H1 (cell line): ENCODE measurements around the gene ZNF488. TPM values are rescaled to one million over a fixed set of nuclear protein-coding genes. Genes with fewer than 3 reads are reported as not detected.

Source experiments
- CTCF ChIA-PET: fragments of 300-600 bp; sonication (Branson Sonifier 250); formaldehyde crosslinking; loops from one replicate; lab custom pipeline; 2021; ENCODE audit not compliant: partially characterized antibody; lab: Charles Lee
- POLR2A ChIA-PET: fragments of 300-600 bp; sonication (Branson Sonifier 250); formaldehyde crosslinking; loops from one replicate; lab custom pipeline; 2021; ENCODE audit warnings: inconsistent platforms; ENCODE audit not compliant: partially characterized antibody; lab: Charles Lee
- DNase-seq, 2 experiments: peaks; one replicate each; pipeline versions ENCODE4 v3.0.0 to v3.0.0-alpha.2; 2010 to 2022; ENCODE audit warnings: low spot score in 2 of 2, low read depth in 1 of 2, mixed read lengths in 1 of 2
- FAIRE-seq: peaks from 2 replicates; lab custom pipeline; 2011; peaks lifted over from hg19 to GRCh38; lab: Jason Lieb, UNC
- H2AFZ ChIP-seq: 2 replicates; pipeline ENCODE4 v1.8.1; 2012; ENCODE audit warnings: low read length, inconsistent platforms
- H2AK5ac ChIP-seq: 2 replicates; pipeline ENCODE4 v1.6.1; 2013; ENCODE audit warnings: low read depth, low read length
- H2BK120ac ChIP-seq: replicated peaks from 2 replicates; pipeline ENCODE3; 2013; ENCODE audit warnings: low read depth, low read length, inconsistent platforms
- H2BK12ac ChIP-seq: 2 replicates; pipeline ENCODE4 v1.6.1; 2013; ENCODE audit warnings: low read depth, low read length
- H2BK15ac ChIP-seq: 2 replicates; pipeline ENCODE4 v1.6.1; 2013; ENCODE audit warnings: low read length
- H2BK20ac ChIP-seq: 2 replicates; pipeline ENCODE4 v1.6.1; 2013; ENCODE audit warnings: low read length
- H2BK5ac ChIP-seq: 2 replicates; pipeline ENCODE4 v1.6.1; 2013; ENCODE audit warnings: low read depth, low read length
- H3K14ac ChIP-seq: 2 replicates; pipeline ENCODE4 v1.6.1; 2013; ENCODE audit warnings: inconsistent platforms; ENCODE audit not compliant: insufficient read length
- H3K18ac ChIP-seq: 2 replicates; pipeline ENCODE4 v1.6.1; 2013; ENCODE audit warnings: low read length; ENCODE audit errors: extremely low read depth
- H3K23ac ChIP-seq: 2 replicates; pipeline ENCODE4 v1.6.1; 2013; ENCODE audit warnings: inconsistent platforms; ENCODE audit not compliant: insufficient read length
- H3K23me2 ChIP-seq: 2 replicates; pipeline ENCODE4 v1.6.1; 2013; ENCODE audit warnings: low read depth, low read length
- H3K27ac ChIP-seq: 2 replicates; pipeline ENCODE4 v1.6.1; 2011; ENCODE audit warnings: low read depth, low read length, inconsistent platforms
- H3K27me3 ChIP-seq, 4 experiments: replicated peaks in 1 of 4; 1 replicate in 1 of 4; 2 replicates in 3 of 4; pipeline versions ENCODE4 v1.6.1 to v1.8.1; 2011 to 2013; ENCODE audit warnings: low read length in 3 of 4, mild to moderate bottlenecking in 3 of 4, inconsistent platforms in 2 of 4, mixed read lengths in 2 of 4, moderate library complexity in 1 of 4; ENCODE audit not compliant: control insufficient read depth in 3 of 4, insufficient read depth in 3 of 4; ENCODE audit errors: extremely low read depth in 1 of 4
- H3K36me3 ChIP-seq, 4 experiments: 2 replicates each; pipeline versions ENCODE4 v1.6.1 to v1.8.1; 2011 to 2013; ENCODE audit warnings: mild to moderate bottlenecking in 4 of 4, low read length in 3 of 4, moderate library complexity in 2 of 4, control low read depth in 1 of 4, inconsistent platforms in 1 of 4; ENCODE audit not compliant: insufficient read depth in 4 of 4, control insufficient read depth in 2 of 4
- H3K4ac ChIP-seq: replicated peaks from 2 replicates; pipeline ENCODE3; 2013; ENCODE audit warnings: low read length, low read depth, mixed read lengths, inconsistent platforms; ENCODE audit not compliant: insufficient read length
- H3K4me1 ChIP-seq, 4 experiments: replicated peaks in 1 of 4; 1 replicate in 1 of 4; 2 replicates in 3 of 4; pipeline versions ENCODE4 v1.6.1 to v1.8.1; 2011 to 2013; ENCODE audit warnings: low read length in 3 of 4, inconsistent platforms in 2 of 4, mixed read lengths in 1 of 4; ENCODE audit not compliant: insufficient read depth in 4 of 4, control insufficient read depth in 3 of 4
- H3K4me2 ChIP-seq, 2 experiments: 2 replicates each; pipeline versions ENCODE4 v1.6.1 to v1.8.1; 2011 to 2013; ENCODE audit warnings: low read depth in 2 of 2, low read length in 2 of 2, control low read depth in 1 of 2, inconsistent platforms in 1 of 2, mild to moderate bottlenecking in 1 of 2; ENCODE audit not compliant: insufficient read depth in 1 of 2
- H3K4me3 ChIP-seq, 4 experiments: fragments of 200-600, 300-600 bp in 1 of 4; sonication (generic), shearing (Covaris generic), sonication (Bioruptor Twin) in 1 of 4; 2 replicates each; pipeline versions ENCODE4 v1.5.1 to v1.8.1; 2011 to 2016; ENCODE audit warnings: low read length in 4 of 4, low read depth in 3 of 4, control low read depth in 2 of 4, inconsistent platforms in 2 of 4, mild to moderate bottlenecking in 2 of 4, mixed read lengths in 1 of 4, moderate library complexity in 1 of 4; ENCODE audit not compliant: insufficient read depth in 2 of 4; ENCODE audit errors: extremely low read depth in 1 of 4
- H3K56ac ChIP-seq: replicated peaks from 2 replicates; pipeline ENCODE3; 2013; ENCODE audit warnings: low read depth, mild to moderate bottlenecking, mixed read lengths, low read length, inconsistent platforms; ENCODE audit not compliant: insufficient read length
- H3K79me1 ChIP-seq: 2 replicates; pipeline ENCODE4 v1.6.1; 2013; ENCODE audit warnings: low read depth, low read length, control low read depth
- H3K79me2 ChIP-seq, 2 experiments: 2 replicates each; pipeline versions ENCODE4 v1.6.1 to v1.8.1; 2012 to 2013; ENCODE audit warnings: low read length in 2 of 2, mild to moderate bottlenecking in 2 of 2, inconsistent platforms in 1 of 2; ENCODE audit not compliant: insufficient read depth in 2 of 2, control insufficient read depth in 1 of 2
- H3K9ac ChIP-seq, 4 experiments: replicated peaks in 1 of 4; 1 replicate in 1 of 4; 2 replicates in 3 of 4; pipeline versions ENCODE4 v1.6.1 to v1.8.1; 2011 to 2013; ENCODE audit warnings: low read depth in 3 of 4, low read length in 3 of 4, control low read depth in 2 of 4, mild to moderate bottlenecking in 2 of 4, moderate library complexity in 2 of 4, inconsistent platforms in 1 of 4; ENCODE audit errors: extremely low read depth in 1 of 4
- H3K9me3 ChIP-seq, 2 experiments: 2 replicates each; pipeline versions ENCODE4 v1.6.1 to v1.8.1; 2012 to 2013; ENCODE audit warnings: mild to moderate bottlenecking in 2 of 2, moderate library complexity in 2 of 2, control low read depth in 1 of 2, inconsistent platforms in 1 of 2, low read depth in 1 of 2, low read length in 1 of 2, mixed read lengths in 1 of 2; ENCODE audit not compliant: insufficient read depth in 2 of 2
- H4K20me1 ChIP-seq, 2 experiments: replicated peaks in 1 of 2; 2 replicates each; pipeline versions ENCODE3 to v1.8.1; 2011 to 2013; ENCODE audit warnings: inconsistent platforms in 2 of 2, low read length in 2 of 2, mild to moderate bottlenecking in 1 of 2; ENCODE audit not compliant: insufficient read depth in 2 of 2, control insufficient read depth in 1 of 2
- H4K5ac ChIP-seq: 2 replicates; pipeline ENCODE4 v1.6.1; 2013; ENCODE audit warnings: low read length, low read depth, mixed read lengths, inconsistent platforms; ENCODE audit not compliant: insufficient read length
- H4K8ac ChIP-seq: 2 replicates; pipeline ENCODE4 v1.8.0; 2013; ENCODE audit warnings: mild to moderate bottlenecking, moderate library complexity, low read length, inconsistent platforms; ENCODE audit not compliant: insufficient read depth; ENCODE audit errors: extremely low read depth
- H4K91ac ChIP-seq: replicated peaks from 2 replicates; pipeline ENCODE3; 2013; ENCODE audit warnings: low read length, mixed read lengths, inconsistent platforms; ENCODE audit not compliant: insufficient read length
- ASH2L ChIP-seq: fragments of 200-600, 300-600 bp; sonication (generic); IDR thresholded peaks from one replicate; pipeline ENCODE4 v1.7.1; 2017; ENCODE audit warnings: low read length
- CHD1 ChIP-seq: IDR thresholded peaks from 2 replicates; pipeline ENCODE4 v1.6.1; 2012; ENCODE audit warnings: low read depth, low read length, improper control_type of control experiment
- HDAC6 ChIP-seq: IDR thresholded peaks from one replicate; pipeline ENCODE4 v1.7.1; 2012; ENCODE audit warnings: low read depth, mild to moderate bottlenecking, inconsistent platforms, low read length, moderate library complexity
- MAX ChIP-seq: IDR thresholded peaks from 2 replicates; pipeline ENCODE4 v1.6.1; 2012; ENCODE audit warnings: inconsistent platforms
- NRF1 ChIP-seq: IDR thresholded peaks from 2 replicates; pipeline ENCODE4 v1.6.1; 2011; ENCODE audit warnings: mild to moderate bottlenecking, low read depth, low read length, improper control_type of control experiment
- POLR2AphosphoS5 ChIP-seq: IDR thresholded peaks from 2 replicates; pipeline ENCODE4 v1.6.1; 2011; ENCODE audit warnings: low read depth, low read length
- POU5F1 ChIP-seq: IDR thresholded peaks from 2 replicates; pipeline ENCODE4 v1.6.1; 2011; ENCODE audit warnings: low read depth, mild to moderate bottlenecking, low read length, moderate library complexity
- RAD21 ChIP-seq, 2 experiments: IDR thresholded peaks in 1 of 2; conservative IDR thresholded peaks in 1 of 2; 2 replicates each; pipeline ENCODE4 v1.6.1; 2011; ENCODE audit warnings: low read depth in 2 of 2, low read length in 2 of 2, improper control_type of control experiment in 1 of 2, inconsistent platforms in 1 of 2, mild to moderate bottlenecking in 1 of 2, moderate library complexity in 1 of 2
- RNF2 ChIP-seq: fragments of 200-900, 300-1000 bp; sonication (generic); IDR thresholded peaks from 2 replicates; pipeline ENCODE4 v1.7.1; 2016; ENCODE audit warnings: borderline replicate concordance, low read depth, mild to moderate bottlenecking, antibody characterized with exemption, low read length; ENCODE audit not compliant: poor library complexity, severe bottlenecking; ENCODE audit errors: missing control alignments
- SAP30 ChIP-seq: fragments of 300-600 bp; sonication (generic); IDR thresholded peaks from 2 replicates; pipeline ENCODE4 v1.7.1; 2012; ENCODE audit warnings: low read length, moderate library complexity, mild to moderate bottlenecking, inconsistent platforms; ENCODE audit not compliant: insufficient read depth, insufficient replicate concordance
- TCF12 ChIP-seq: IDR thresholded peaks from 2 replicates; pipeline ENCODE4 v1.6.1; 2011; ENCODE audit warnings: low read depth, mild to moderate bottlenecking, low read length
- ZNF274 ChIP-seq: IDR thresholded peaks from 2 replicates; pipeline ENCODE4 v1.7.0; 2012; ENCODE audit warnings: low read length, borderline replicate concordance; ENCODE audit errors: extremely low read depth
- WGBS, 2 experiments: shearing (Covaris generic) in 1 of 2; methylation state at CpG; one replicate each; pipeline versions ENCODE4 v1.1.6 to v1.1.7; 2013 to 2015; ENCODE audit warnings: low lambda C conversion rate in 2 of 2, mixed read lengths in 2 of 2, inconsistent platforms in 1 of 2, low coverage in 1 of 2, missing lambda C conversion rate in 1 of 2; ENCODE audit not compliant: insufficient replicate concordance in 2 of 2, insufficient coverage in 1 of 2, insufficient read length in 1 of 2; ENCODE audit errors: extremely low coverage in 1 of 2, missing lambda C conversion rate in 1 of 2; 5-methylcytosine and 5-hydroxymethylcytosine counted together
- polyA plus RNA-seq, 7 experiments: library from polyadenylated mRNA; depleted of rRNA in 3 of 7; stranded (reverse) in 5 of 7; unstranded in 2 of 7; fragments of >200 nt in 5 of 7; fragments of 200-250 nt in 2 of 7; gene quantifications; 1 replicate in 5 of 7; 2 replicates in 1 of 7; 4 replicates in 1 of 7; pipeline versions ENCODE4 v1.2.1 to v1.2.3, GENCODE V29; 2011 to 2013; ENCODE audit warnings: missing spikeins in 2 of 7, mixed read lengths in 2 of 7
- total RNA-seq: library from RNA; stranded (reverse); fragmentation: NEBNext Ultra II Directional; extraction: Animal tissue kit (Norgen Biotek cat#: 25700); gene quantifications from 2 replicates; pipeline ENCODE4 v1.2.1, GENCODE V29; 2021

The ZNF488 gene
- total and polyA plus RNA-seq, 2 of the 8 experiments (the other 6 are each of a cell fraction or from before 2014, with no cell fraction given): 7.9 to 11.4 TPM

GRCh38 chr10:47348661-47349470 lies 35.2 kb downstream of the ZNF488 start:
- Histone ChIP-seq H3K79me2 (no peaks in the 10 kb centered on the region), H3K27me3 (no peaks in the 10 kb centered on the region), H4K20me1 (no peaks in the 10 kb centered on the region), H4K91ac (no peak overlapping the region), H3K9me3 (no peaks in the 10 kb centered on the region), H3K4ac (no peak overlapping the region), H4K8ac (no peak overlapping the region), H2AFZ (no peak overlapping the region), H2BK15ac (no peak overlapping the region), H3K79me1 (no peaks in the 10 kb centered on the region), H3K23ac (no peak overlapping the region), H3K4me3 (no peak overlapping the region), H2BK5ac (no peak overlapping the region), H3K36me3 (no peaks in the 10 kb centered on the region), H2BK12ac (no peak overlapping the region), H3K4me1 (no peaks in the 10 kb centered on the region; a peak in 2 of 7 replicates), H3K56ac (no peak overlapping the region), H3K14ac (no peak overlapping the region), H3K4me2 (no peak overlapping the region), H4K5ac (no peak overlapping the region), H3K23me2 (no peaks in the 10 kb centered on the region), H2BK20ac (no peak overlapping the region), H3K27ac (no peak overlapping the region), H2AK5ac (no peak overlapping the region), H3K18ac (no peak overlapping the region), H2BK120ac (no peak overlapping the region), H3K9ac (no peak overlapping the region)
- TF ChIP-seq CHD1 (no peak), SAP30 (no peak), MAX (no peak), RAD21 (IDR thresholded peaks at IDR 0.05 in 1 of 2, conservative IDR thresholded peaks at IDR 0.05 in 1 of 2; ENCODE audit: low read depth in 2 of 2, low read length in 2 of 2) (no peak), ZNF274 (no peak), TCF12 (no peak), POU5F1 (no peak), ASH2L (no peak), POLR2AphosphoS5 (no peak), NRF1 (no peak), RNF2 (no peak), HDAC6 (no peak)
- CTCF ChIA-PET: interaction anchor here (0.6 to 14.6 kb wide), 3 partner anchors 13 to 91 kb away, joined by 3 to 132 read pairs (median 3); no protein-coding TSS in a partner anchor
- POLR2A ChIA-PET: no interaction called here
- DNase-seq: no peak
- WGBS, 2 experiments: 94% methylated on average over 21 of the region's 36 CpGs; no CpG with 5 or more reads in 1 of the 2 experiments
- FAIRE-seq: no peak
